Measurements from ENCODE around the gene PDE5A. TPM values are rescaled to one million over a fixed set of nuclear protein-coding genes. Genes with fewer than 3 reads are reported as not detected.

The PDE5A gene
- total and polyA plus RNA-seq, 12 donors, result 6.7 to 23.2 (median 14.2) TPM

DNA sequence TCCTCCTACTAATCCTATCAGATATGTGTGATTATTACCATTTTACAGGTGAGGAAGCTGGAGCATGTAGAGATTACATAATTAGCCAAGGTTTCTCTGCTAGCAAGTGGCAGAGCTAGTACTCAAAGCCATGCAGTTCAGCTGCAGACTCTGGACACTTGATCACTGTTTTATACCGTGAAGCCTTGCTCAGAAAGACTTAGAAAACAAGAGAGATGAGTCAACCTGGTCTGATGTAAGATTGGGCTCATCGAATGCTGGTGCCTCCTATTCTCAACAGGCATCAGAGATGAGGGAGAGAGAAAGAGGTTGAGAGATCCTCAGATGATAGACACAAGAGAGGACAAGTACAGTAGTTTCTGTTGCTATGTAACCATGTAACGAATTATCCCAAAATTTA is 19.0 kb upstream of the PDE5A start:
- H3K36me3 ChIP-seq (replicated peaks in 1 of 2), result no peaks in the 10 kb centered on the region
- DNase-seq, result no peak
- WGBS, 4 donors, result 59 to 77% (median 70%) methylated on average over 3 of the region's 3 CpGs
- H3K4me1 ChIP-seq (replicated peaks in 1 of 2), result no peaks in the 10 kb centered on the region
- no peaks in the 10 kb centered on the region for H3K9me3 ChIP-seq (replicated peaks in 1 of 3)
- no peak overlapping the region for H3K4me3 ChIP-seq
- H3K27ac ChIP-seq, result no peak overlapping the region
- H3K27me3 ChIP-seq, result no peaks in the 10 kb centered on the region
- no peak for TF ChIP-seq POLR2A (IDR thresholded peaks at IDR 0.05)
- TF ChIP-seq, protein P1, sequence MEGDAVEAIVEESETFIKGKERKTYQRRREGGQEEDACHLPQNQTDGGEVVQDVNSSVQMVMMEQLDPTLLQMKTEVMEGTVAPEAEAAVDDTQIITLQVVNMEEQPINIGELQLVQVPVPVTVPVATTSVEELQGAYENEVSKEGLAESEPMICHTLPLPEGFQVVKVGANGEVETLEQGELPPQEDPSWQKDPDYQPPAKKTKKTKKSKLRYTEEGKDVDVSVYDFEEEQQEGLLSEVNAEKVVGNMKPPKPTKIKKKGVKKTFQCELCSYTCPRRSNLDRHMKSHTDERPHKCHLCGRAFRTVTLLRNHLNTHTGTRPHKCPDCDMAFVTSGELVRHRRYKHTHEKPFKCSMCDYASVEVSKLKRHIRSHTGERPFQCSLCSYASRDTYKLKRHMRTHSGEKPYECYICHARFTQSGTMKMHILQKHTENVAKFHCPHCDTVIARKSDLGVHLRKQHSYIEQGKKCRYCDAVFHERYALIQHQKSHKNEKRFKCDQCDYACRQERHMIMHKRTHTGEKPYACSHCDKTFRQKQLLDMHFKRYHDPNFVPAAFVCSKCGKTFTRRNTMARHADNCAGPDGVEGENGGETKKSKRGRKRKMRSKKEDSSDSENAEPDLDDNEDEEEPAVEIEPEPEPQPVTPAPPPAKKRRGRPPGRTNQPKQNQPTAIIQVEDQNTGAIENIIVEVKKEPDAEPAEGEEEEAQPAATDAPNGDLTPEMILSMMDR (IDR thresholded peaks at IDR 0.05), result no peak
- intact Hi-C loops (cut with DNase I), result no loop called here

DNA sequence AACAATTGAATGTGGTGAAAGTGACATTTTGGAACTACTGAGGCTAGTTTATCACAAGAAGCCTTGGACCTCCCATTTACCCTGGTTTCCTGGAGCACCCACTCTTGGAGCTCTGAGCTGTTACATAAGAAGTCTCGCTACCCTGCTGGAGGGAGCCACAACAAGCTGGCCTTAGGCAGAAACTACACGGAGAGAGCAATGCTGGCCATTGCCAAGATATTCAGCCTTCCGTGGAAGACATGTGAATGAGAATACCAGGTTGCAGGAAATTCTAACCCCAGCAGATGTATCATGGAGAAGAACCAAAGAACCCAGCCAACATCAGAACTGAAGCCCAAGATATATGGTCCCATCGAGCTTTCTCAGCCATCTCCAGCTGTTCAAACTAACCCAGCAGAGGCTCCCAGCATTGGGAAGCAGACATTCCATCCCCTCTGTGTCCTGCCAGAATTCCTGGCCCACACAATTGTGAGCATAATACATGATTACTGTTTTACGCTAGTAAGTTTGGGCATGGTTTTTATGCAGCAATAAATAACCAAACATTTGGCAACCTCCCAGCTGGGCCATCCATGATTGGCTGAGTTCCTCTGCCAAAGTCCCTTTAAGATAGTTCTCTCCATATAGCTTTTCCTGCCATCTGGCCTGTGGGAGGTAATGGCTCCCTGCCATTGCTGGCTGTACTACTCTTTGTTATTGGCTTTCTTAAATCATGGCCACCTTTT is 17.9 kb upstream of the PDE5A start:
- no peak overlapping the region for H3K4me3 ChIP-seq
- H3K36me3 ChIP-seq (replicated peaks in 1 of 2), result no peaks in the 10 kb centered on the region
- TF ChIP-seq, protein P1 (IDR thresholded peaks at IDR 0.05), result no peak
- no peak for TF ChIP-seq POLR2A (IDR thresholded peaks at IDR 0.05)
- peak overlapping the region in 1 of 5 donors; percentile 49 for H3K27ac ChIP-seq
- WGBS, 4 donors, result 58 to 72% (median 65%) methylated on average over 5 of the region's 5 CpGs
- no peaks in the 10 kb centered on the region for H3K9me3 ChIP-seq (replicated peaks in 1 of 3)
- peak in 4 of 7 donors; percentile 26 to 55 (median 30) for DNase-seq
- H3K27me3 ChIP-seq, result no peaks in the 10 kb centered on the region
- intact Hi-C loops (cut with DNase I), result no loop called here
- H3K4me1 ChIP-seq (replicated peaks in 1 of 2), result no peaks in the 10 kb centered on the region

DNA sequence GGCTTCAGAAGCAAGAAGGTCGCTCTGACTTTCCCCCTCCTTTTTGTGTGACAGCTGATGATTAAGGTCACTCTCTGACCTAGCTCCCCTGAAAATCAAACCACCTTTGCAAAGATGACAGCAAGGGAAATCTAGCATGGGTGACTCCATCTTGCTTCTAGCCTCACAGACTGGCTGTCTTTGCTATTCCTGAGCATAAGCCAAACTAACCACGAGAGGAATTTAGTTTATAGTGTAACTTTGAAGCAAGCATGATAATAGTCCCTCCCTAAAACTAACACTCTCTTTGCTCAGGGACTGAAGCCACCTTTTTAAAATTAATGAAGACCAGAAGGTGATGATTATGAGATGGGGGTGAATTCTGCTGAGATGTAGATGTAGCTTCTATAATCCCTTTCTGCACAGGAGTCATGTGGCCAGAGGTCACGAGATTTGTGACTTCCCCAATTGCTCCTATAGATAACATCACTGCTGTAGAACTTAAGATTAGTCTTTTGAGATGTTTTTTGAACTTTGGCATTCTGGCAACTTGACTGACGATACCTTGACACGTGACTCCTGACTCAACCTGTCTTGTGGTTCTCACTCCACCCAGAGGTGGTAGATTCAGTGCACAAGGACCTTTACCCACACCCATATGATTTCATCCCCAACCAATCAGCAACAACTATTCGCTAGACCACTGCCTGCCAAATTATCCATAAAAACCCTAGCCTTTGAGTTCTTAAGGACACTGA is 14.9 kb upstream of the PDE5A start:
- WGBS, 4 donors, result 63 to 74% (median 71%) methylated on average over 6 of the region's 6 CpGs
- DNase-seq, result no peak
- Histone ChIP-seq H3K36me3 (replicated peaks in 1 of 2) (no peaks in the 10 kb centered on the region), H3K4me1 (replicated peaks in 1 of 2) (no peaks in the 10 kb centered on the region), H3K27ac (no peak overlapping the region), H3K4me3 (no peak overlapping the region), H3K27me3 (no peaks in the 10 kb centered on the region), H3K9me3 (replicated peaks in 1 of 3) (no peaks in the 10 kb centered on the region)
- TF ChIP-seq, protein P1 (IDR thresholded peaks at IDR 0.05), result no peak
- TF ChIP-seq POLR2A (IDR thresholded peaks at IDR 0.05), result no peak
- intact Hi-C loops (cut with DNase I), result no loop called here

DNA sequence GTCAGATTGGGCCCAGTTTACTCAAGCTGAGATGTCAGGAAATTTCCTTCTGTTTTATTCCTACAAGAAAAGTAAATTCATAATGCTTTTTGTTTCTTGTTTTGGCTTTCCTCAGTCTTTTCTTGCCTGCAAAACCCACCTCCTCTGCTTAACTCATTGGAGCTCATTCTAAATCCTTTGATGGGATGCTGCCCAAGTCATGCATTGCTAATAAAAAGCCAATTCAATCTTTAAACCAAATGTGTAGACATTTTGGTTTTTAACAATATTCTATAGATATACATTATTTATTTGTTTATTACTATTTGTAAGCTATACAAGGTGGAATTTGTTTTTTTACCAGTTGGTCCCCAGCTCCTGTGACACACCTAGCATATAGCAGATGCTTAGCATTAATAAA is 13.2 kb upstream of the PDE5A start:
- Histone ChIP-seq H3K36me3 (replicated peaks in 1 of 2) (no peaks in the 10 kb centered on the region), H3K4me1 (replicated peaks in 1 of 2) (no peaks in the 10 kb centered on the region), H3K9me3 (replicated peaks in 1 of 3) (no peaks in the 10 kb centered on the region), H3K4me3 (no peak overlapping the region), H3K27ac (no peak overlapping the region), H3K27me3 (no peaks in the 10 kb centered on the region)
- TF ChIP-seq POLR2A (IDR thresholded peaks at IDR 0.05), result no peak
- no peak for DNase-seq
- intact Hi-C loops (cut with DNase I), result no loop called here

Data from adrenal gland (tissue), 12 donors.